CD4-positive, alpha-beta T cell (primary cell): Measurements from ENCODE around the gene COLQ. TPM values are rescaled to one million over a fixed set of nuclear protein-coding genes. Genes with fewer than 3 reads are reported as not detected.

Experiments used
- ATAC-seq: fragments of 200-7000 bp; cut with Tn5 transposase; one replicate; pipeline ENCODE4 v1.10.0; 2022; ENCODE audit warnings: mild to moderate bottlenecking; ENCODE audit not compliant: poor library complexity
- CTCF ChIA-PET: fragments of 350-600 bp; sonication (Branson Sonifier 250); formaldehyde crosslinking; loops from one replicate; lab custom pipeline; 2021; ENCODE audit warnings: antibody characterized with exemption, inconsistent platforms; lab: Charles Lee
- POLR2A ChIA-PET: fragments of 350-600 bp; sonication (Branson Sonifier 250); formaldehyde crosslinking; loops from one replicate; lab custom pipeline; 2021; ENCODE audit warnings: antibody characterized with exemption, inconsistent platforms; lab: Charles Lee
- DNase-seq, 14 experiments: peaks; one replicate each; pipeline ENCODE4 v3.0.0-alpha.2; 2013 to 2020; ENCODE audit warnings: mixed read lengths in 2 of 14
- H3K27ac ChIP-seq, 2 donors: one replicate each; pipeline versions ENCODE4 v1.5.1 to v1.7.0; 2013; ENCODE audit warnings: low read length in 2 of 2, low read depth in 1 of 2, mild to moderate bottlenecking in 1 of 2
- H3K27me3 ChIP-seq, 2 experiments: 1 replicate in 1 of 2; 2 replicates in 1 of 2; pipeline versions ENCODE4 v1.6.1 to v1.7.0; 2013; ENCODE audit warnings: low read length in 2 of 2, control low read depth in 1 of 2, mild to moderate bottlenecking in 1 of 2, moderate library complexity in 1 of 2; ENCODE audit not compliant: insufficient read depth in 2 of 2, control insufficient read depth in 1 of 2
- H3K36me3 ChIP-seq: one replicate; pipeline ENCODE4 v1.6.1; 2013; ENCODE audit warnings: low read length, control low read depth; ENCODE audit not compliant: insufficient read depth
- H3K4me1 ChIP-seq: one replicate; pipeline ENCODE4 v1.6.1; 2013; ENCODE audit warnings: low read length, control low read depth; ENCODE audit not compliant: insufficient read depth
- H3K4me3 ChIP-seq: one replicate; pipeline ENCODE4 v1.5.1; 2013; ENCODE audit warnings: mild to moderate bottlenecking, low read length, moderate library complexity
- H3K9me3 ChIP-seq, 2 experiments: 1 replicate in 1 of 2; 2 replicates in 1 of 2; pipeline versions ENCODE4 v1.6.1 to v1.7.0; 2013; ENCODE audit warnings: low read length in 2 of 2, mild to moderate bottlenecking in 2 of 2, control low read depth in 1 of 2, moderate library complexity in 1 of 2; ENCODE audit not compliant: control insufficient read depth in 1 of 2, insufficient read depth in 1 of 2
- H3K27ac Mint-ChIP-seq: one replicate; pipeline ENCODE4 v1.8.0; 2020; ENCODE audit warnings: mixed read lengths
- H3K27me3 Mint-ChIP-seq: one replicate; pipeline ENCODE4 v1.8.0; 2021; ENCODE audit warnings: mixed read lengths
- H3K36me3 Mint-ChIP-seq: one replicate; pipeline ENCODE4 v1.8.0; 2021; ENCODE audit warnings: low read depth, mixed read lengths
- H3K4me1 Mint-ChIP-seq: one replicate; pipeline ENCODE4 v1.8.0; 2021; ENCODE audit warnings: low read depth, mixed read lengths
- H3K4me3 Mint-ChIP-seq: one replicate; pipeline ENCODE4 v1.8.0; 2020; ENCODE audit warnings: mild to moderate bottlenecking, mixed read lengths
- H3K9me3 Mint-ChIP-seq: one replicate; pipeline ENCODE4 v1.8.0; 2020; ENCODE audit warnings: mixed read lengths
- CTCF ChIP-seq: fragments of 200-600 bp; IDR thresholded peaks from one replicate; pipeline ENCODE4 v1.8.0; 2022; ENCODE audit warnings: antibody characterized with exemption, mild to moderate bottlenecking
- intact Hi-C, 2 experiments: fragments of 100-400 bp; cut with DNase I in 1 of 2; cut with micrococcal nuclease in 1 of 2; formaldehyde crosslinking; loops; one replicate each; pipeline versions ENCODE4 v1.15.1 to v1.9.0; 2023 to 2025; cut with DNase I, micrococcal nuclease
- total RNA-seq, 174 experiments: library from RNA in 2 of 174; stranded (reverse) in 2 of 174; gene quantifications; one replicate each; pipeline ENCODE4 v1.2.3 and lab custom pipeline; 2021 to 2026

COLQ gene
- total RNA-seq, 2 experiments from 2014 or later: 3.5 to 3.7 TPM

GRCh38 chr3:15498431-15499214 is 22.9 kb downstream of the COLQ start:
- intact Hi-C loops: no loop called here
- H3K4me3 ChIP-seq: no peak overlapping the region
- H3K9me3 ChIP-seq: no peaks in the 10 kb centered on the region
- ChIA-PET CTCF (no interaction called here), POLR2A (no interaction called here)
- no peak overlapping the region for H3K27ac ChIP-seq
- no peaks in the 10 kb centered on the region for H3K36me3 ChIP-seq
- Mint-ChIP-seq H3K4me1 (no peaks in the 10 kb centered on the region), H3K36me3 (no peaks in the 10 kb centered on the region), H3K9me3 (no peaks in the 10 kb centered on the region), H3K27me3 (no peaks in the 10 kb centered on the region), H3K4me3 (no peak overlapping the region), H3K27ac (no peak overlapping the region)
- ATAC-seq: no peak
- DNase-seq: no peak
- no peaks in the 10 kb centered on the region for H3K27me3 ChIP-seq
- no peak for TF ChIP-seq CTCF
- H3K4me1 ChIP-seq: peaks cover 22% of the 10 kb centered on the region

DNA sequence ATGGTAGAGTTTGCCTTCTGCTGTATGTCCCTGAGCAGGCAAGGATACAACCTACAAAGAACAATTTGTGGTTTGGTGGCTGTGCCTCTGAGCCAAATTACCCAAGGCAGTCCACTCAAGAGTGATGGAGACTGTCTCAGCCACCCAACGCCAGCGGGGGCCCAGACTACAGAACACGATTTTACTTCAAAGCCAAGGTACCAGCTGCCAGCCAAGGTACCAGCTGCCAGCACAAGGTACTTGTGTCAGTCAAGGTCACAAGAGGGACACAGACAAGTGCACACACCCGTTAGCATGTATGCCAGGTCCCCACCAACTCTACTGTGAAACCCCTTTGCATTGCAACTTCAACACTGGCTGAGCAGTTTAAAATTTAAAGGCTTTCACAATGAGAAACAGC is 23.5 kb downstream of the COLQ start:
- intact Hi-C loops: no loop called here
- Mint-ChIP-seq H3K36me3 (no peaks in the 10 kb centered on the region), H3K27ac (no peak overlapping the region), H3K4me3 (no peak overlapping the region), H3K4me1 (no peaks in the 10 kb centered on the region), H3K27me3 (no peaks in the 10 kb centered on the region), H3K9me3 (no peaks in the 10 kb centered on the region)
- no peak for DNase-seq
- POLR2A ChIA-PET: no interaction called here
- no peak for TF ChIP-seq CTCF
- Histone ChIP-seq H3K4me3 (no peak overlapping the region), H3K27ac (no peak overlapping the region), H3K4me1 (peaks cover 22% of the 10 kb centered on the region), H3K27me3 (no peaks in the 10 kb centered on the region), H3K36me3 (no peaks in the 10 kb centered on the region), H3K9me3 (no peaks in the 10 kb centered on the region)
- no peak for ATAC-seq
- CTCF ChIA-PET: no interaction called here

GRCh38 chr3:15496341-15496664 is 25.2 kb downstream of the COLQ start:
- POLR2A ChIA-PET: no interaction called here
- no peak overlapping the region for H3K4me3 Mint-ChIP-seq
- no peak overlapping the region for H3K27ac ChIP-seq
- DNase-seq (no peak), ATAC-seq (no peak)
- intact Hi-C loops: no loop called here
- H3K4me1 ChIP-seq: peaks cover 21% of the 10 kb centered on the region
- H3K27me3 Mint-ChIP-seq: no peaks in the 10 kb centered on the region
- no peak for TF ChIP-seq CTCF
- no peaks in the 10 kb centered on the region for H3K9me3 ChIP-seq
- H3K4me1 Mint-ChIP-seq: no peaks in the 10 kb centered on the region
- H3K27me3 ChIP-seq: no peaks in the 10 kb centered on the region
- no peak overlapping the region for H3K4me3 ChIP-seq
- no peaks in the 10 kb centered on the region for H3K9me3 Mint-ChIP-seq
- no peaks in the 10 kb centered on the region for H3K36me3 Mint-ChIP-seq
- CTCF ChIA-PET: no interaction called here
- H3K27ac Mint-ChIP-seq: no peak overlapping the region
- no peaks in the 10 kb centered on the region for H3K36me3 ChIP-seq
